Stomach smooth muscle (tissue), 2 donors: ENCODE results near the gene NR5A2.

ENCODE experiments used
- H3K27ac ChIP-seq: one replicate; pipeline ENCODE4 v1.7.0; 2013; ENCODE audit warnings: mild to moderate bottlenecking, low read length, inconsistent platforms
- H3K27me3 ChIP-seq, 2 donors: one replicate each; pipeline ENCODE4 v1.7.0; 2013; ENCODE audit warnings: low read length in 2 of 2; ENCODE audit not compliant: insufficient read depth in 2 of 2, control insufficient read depth in 1 of 2
- H3K36me3 ChIP-seq, 2 donors: one replicate each; pipeline ENCODE4 v1.7.0; 2013; ENCODE audit warnings: low read length in 2 of 2; ENCODE audit not compliant: control insufficient read depth in 2 of 2, insufficient read depth in 2 of 2
- H3K4me1 ChIP-seq: one replicate; pipeline ENCODE4 v1.7.0; 2013; ENCODE audit warnings: low read length; ENCODE audit not compliant: control insufficient read depth, insufficient read depth
- H3K4me3 ChIP-seq, 2 donors: one replicate each; pipeline ENCODE4 v1.7.0; 2013; ENCODE audit warnings: low read length in 2 of 2
- H3K9ac ChIP-seq, 2 donors: one replicate each; pipeline ENCODE4 v1.7.0; 2013; ENCODE audit warnings: low read length in 2 of 2, mild to moderate bottlenecking in 1 of 2
- H3K9me3 ChIP-seq, 2 donors: one replicate each; pipeline ENCODE4 v1.7.0; 2013; ENCODE audit warnings: low read length in 2 of 2; ENCODE audit not compliant: control insufficient read depth in 2 of 2
- donor health status: healthy.
- donor health status: Pancreatic carcinoma.

The NR5A2 gene

DNA sequence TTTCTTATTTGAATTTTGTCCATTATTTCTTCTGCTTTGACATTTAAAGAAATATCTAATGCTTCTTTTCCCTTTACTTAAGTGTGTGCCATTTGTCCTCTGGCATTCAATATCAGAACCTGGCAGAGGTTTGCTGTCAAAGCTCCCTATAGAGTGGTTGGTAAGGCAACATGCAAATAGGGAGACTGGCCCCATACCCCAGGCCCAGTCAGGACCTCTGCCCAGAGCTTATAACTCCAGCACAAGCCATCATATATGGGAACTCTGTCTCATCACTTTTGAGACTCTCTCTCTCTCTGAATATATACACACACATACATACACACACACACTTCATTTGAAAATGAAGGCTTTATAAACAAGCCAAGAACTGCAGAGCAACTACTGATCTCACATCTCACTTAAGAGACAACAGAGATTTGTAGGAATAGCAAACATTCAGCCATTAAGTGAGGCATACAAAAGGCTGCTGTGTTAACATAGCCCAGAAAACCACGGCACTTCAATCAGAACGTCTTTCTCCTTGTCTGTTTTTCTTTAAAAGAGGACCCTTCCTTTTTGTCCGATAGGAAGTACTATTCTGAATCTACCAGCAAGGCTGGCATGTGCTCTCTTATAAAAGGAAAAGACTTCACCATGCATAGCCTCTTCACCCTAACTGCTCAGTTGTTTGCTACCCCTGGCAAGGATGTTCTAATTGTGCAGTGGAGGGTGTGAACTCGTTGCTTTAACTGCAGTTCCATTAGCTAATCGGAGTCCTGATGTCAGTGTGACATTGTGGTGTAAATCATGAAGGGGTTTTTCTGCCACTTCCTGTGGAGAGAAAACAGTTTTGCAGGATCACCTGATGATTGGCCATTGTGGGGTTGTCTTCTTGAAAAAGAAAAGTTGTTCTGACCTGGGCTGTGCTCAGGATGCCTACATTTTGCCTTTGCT is 101.7 kb downstream of the NR5A2 start:
- H3K27ac ChIP-seq: no peak overlapping the region
- no peaks in the 10 kb centered on the region for H3K4me1 ChIP-seq
- no peaks in the 10 kb centered on the region for H3K36me3 ChIP-seq
- H3K4me3 ChIP-seq: no peak overlapping the region
- no peak overlapping the region for H3K9ac ChIP-seq
- H3K27me3 ChIP-seq: no peaks in the 10 kb centered on the region
- no peaks in the 10 kb centered on the region for H3K9me3 ChIP-seq

DNA sequence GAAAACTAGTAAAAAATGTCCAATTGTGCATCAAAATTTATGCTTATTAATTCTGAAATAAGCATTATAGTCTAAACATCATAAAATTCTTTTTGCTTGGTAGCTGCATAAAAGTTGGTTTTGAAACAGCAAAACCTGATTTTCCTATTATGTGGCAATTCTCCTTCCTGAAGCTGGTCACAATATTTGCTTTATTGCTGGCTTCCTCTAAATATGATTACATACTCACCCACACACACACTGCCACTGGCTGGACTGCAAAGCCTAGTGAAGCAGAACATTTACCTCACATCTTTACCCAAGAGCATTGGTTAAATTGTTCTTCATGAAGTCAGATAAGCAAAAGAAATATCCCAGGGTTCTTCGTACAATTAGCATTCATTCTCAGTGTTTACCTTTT is 103.0 kb downstream of the NR5A2 start:
- Histone ChIP-seq H3K9ac (no peak overlapping the region), H3K27ac (no peak overlapping the region), H3K4me1 (no peaks in the 10 kb centered on the region), H3K9me3 (no peaks in the 10 kb centered on the region), H3K27me3 (no peaks in the 10 kb centered on the region), H3K4me3 (no peak overlapping the region), H3K36me3 (no peaks in the 10 kb centered on the region)

DNA sequence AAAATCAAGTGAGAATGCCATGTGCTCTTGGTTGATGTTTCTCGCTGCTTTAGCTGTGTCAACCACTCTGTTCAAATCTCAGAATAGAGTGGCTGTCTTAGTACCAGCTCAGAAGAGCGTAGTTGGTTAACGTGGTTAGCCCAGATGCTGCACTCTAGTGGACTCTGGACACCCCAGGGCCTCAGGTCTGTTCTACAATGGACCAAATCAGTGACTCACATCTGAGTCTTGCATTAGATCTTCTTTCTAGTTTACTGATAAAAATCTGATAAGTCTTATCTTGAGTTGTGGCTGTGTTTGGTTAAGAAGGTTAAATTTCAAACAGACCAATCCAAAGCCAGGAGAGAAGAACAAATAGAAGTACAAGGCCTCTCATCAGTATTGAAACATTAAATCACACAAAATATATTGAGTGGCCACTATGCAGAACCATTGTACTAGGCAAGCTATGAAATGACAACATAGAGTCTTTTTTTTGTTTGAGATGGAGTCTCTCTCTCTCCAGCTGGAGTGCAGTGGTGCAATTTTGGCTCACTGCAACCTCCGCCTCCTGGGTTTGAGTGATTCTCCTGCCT is 104.1 kb downstream of the NR5A2 start:
- no peaks in the 10 kb centered on the region for H3K36me3 ChIP-seq
- no peaks in the 10 kb centered on the region for H3K27me3 ChIP-seq
- H3K9ac ChIP-seq: no peak overlapping the region

DNA sequence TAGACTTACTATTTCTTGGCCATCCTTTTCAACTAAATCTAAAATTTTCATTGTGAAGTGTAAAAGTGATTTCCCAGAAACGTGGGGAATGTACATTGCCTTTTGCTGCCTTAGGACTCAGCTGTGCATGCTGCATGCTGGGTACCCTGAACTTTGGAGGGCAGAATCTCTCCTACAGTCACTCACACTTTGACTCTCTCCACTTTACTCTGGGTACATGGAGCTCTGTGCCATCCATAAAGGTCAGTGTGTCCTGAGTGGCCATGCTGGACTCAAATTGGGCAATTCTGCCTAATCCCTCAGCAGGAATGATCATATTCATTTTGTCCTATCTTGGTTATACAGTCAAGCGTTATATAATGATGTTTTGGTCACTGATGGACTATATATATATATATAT is 105.6 kb downstream of the NR5A2 start:
- Histone ChIP-seq H3K4me3 (no peak overlapping the region), H3K27me3 (no peaks in the 10 kb centered on the region), H3K9ac (no peak overlapping the region), H3K9me3 (no peaks in the 10 kb centered on the region), H3K36me3 (no peaks in the 10 kb centered on the region), H3K4me1 (no peaks in the 10 kb centered on the region), H3K27ac (no peak overlapping the region)

More for the DNA sequence above, 104.1 kb downstream of the NR5A2 start:
- Histone ChIP-seq H3K27ac (no peak overlapping the region), H3K4me1 (no peaks in the 10 kb centered on the region), H3K9me3 (no peaks in the 10 kb centered on the region), H3K4me3 (no peak overlapping the region)

DNA sequence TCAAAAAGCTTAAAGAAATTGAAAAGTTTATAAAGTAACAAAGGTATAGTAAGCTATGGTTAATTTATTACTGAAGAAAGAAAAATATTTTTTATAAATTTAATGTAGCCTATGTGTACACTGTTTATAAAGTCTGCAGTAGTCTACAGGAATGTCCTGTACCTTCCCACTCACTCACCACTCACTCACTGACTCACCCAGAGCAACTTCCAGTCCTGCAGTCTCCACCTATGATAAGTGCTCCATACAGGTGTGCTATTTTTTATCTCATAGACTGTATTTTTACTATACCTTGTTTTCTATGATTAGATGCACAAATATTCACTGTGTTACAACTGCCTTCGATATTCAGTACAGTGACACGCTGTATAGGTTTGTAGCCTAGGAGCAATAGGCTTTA is 106.6 kb downstream of the NR5A2 start:
- Histone ChIP-seq H3K4me3 (no peak overlapping the region), H3K27ac (no peak overlapping the region), H3K27me3 (no peaks in the 10 kb centered on the region), H3K9ac (no peak overlapping the region), H3K36me3 (no peaks in the 10 kb centered on the region), H3K9me3 (no peaks in the 10 kb centered on the region), H3K4me1 (no peaks in the 10 kb centered on the region)

DNA sequence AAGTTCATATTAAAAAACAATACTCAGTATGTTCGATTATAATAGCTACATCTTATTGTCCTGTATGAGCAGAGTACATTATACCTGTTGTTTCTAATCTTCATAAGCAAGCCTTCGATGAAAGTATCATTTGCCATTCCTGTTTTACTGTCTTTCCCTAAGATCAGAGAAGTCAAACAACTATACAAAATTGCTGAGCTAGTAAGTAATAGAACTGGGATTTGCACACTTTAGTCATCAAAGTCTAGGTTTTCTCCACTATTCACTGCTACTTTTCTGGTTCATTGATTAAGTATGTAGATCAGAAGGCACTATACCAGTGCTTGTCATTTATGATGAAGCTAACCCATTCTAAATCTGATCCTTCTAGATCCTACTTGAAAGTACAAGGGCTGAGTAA is 108.9 kb downstream of the NR5A2 start:
- H3K4me1 ChIP-seq: no peaks in the 10 kb centered on the region
- no peaks in the 10 kb centered on the region for H3K9me3 ChIP-seq
- no peaks in the 10 kb centered on the region for H3K36me3 ChIP-seq
- no peaks in the 10 kb centered on the region for H3K27me3 ChIP-seq
- H3K27ac ChIP-seq: no peak overlapping the region
- H3K4me3 ChIP-seq: no peak overlapping the region
- H3K9ac ChIP-seq: no peak overlapping the region

DNA sequence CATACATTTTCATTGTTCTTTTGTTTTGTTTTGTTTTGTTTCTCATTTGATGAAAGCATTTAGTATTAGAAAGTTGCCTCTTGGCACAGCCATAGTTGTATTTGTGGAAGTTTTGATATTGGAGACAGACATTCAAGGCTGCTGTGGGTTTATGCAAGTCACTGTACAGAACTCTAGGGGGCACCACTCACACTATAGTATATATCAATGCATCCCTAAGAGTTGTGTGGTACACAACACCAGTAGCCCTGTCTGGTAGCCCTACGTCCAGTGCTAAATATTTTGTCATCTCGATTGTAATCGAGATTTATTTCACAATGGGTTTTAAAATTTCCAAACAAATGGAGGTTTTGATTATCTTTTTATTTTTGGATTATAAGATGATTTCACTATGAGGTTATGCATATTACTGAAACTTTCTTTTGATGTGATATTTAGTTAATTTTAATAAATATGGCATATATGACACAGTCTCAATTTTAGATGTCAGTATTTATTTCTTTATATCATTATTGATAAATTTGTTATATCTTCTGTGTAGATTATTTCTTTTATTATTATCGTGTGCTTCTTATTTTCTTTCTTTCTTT is 112.2 kb downstream of the NR5A2 start:
- Histone ChIP-seq H3K27me3 (no peaks in the 10 kb centered on the region), H3K27ac (no peak overlapping the region), H3K36me3 (no peaks in the 10 kb centered on the region), H3K9ac (no peak overlapping the region), H3K4me1 (no peaks in the 10 kb centered on the region), H3K4me3 (no peak overlapping the region), H3K9me3 (no peaks in the 10 kb centered on the region)

DNA sequence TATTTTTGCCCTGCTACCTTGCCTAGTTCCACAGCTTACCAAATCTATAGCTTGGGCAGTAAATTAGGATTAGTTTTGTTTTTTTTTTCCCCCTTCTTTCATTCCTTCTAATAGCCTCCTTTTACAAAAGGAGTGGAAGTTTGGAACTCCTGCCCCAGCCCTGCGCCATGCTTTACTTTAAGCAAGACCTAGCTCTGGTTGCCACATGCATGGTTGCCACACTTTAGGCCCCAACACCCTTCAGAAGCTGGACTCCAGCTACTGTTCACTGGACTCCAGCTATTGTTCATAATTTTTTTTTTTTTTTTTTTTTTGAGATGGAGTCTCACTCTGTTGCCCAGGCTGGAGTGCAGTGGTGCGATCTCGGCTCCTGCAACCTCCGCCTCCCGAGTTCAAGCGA is 115.8 kb downstream of the NR5A2 start:
- Histone ChIP-seq H3K36me3 (no peaks in the 10 kb centered on the region), H3K27me3 (no peaks in the 10 kb centered on the region), H3K9me3 (no peaks in the 10 kb centered on the region), H3K9ac (no peak overlapping the region), H3K27ac (no peak overlapping the region), H3K4me3 (no peak overlapping the region), H3K4me1 (no peaks in the 10 kb centered on the region)

DNA sequence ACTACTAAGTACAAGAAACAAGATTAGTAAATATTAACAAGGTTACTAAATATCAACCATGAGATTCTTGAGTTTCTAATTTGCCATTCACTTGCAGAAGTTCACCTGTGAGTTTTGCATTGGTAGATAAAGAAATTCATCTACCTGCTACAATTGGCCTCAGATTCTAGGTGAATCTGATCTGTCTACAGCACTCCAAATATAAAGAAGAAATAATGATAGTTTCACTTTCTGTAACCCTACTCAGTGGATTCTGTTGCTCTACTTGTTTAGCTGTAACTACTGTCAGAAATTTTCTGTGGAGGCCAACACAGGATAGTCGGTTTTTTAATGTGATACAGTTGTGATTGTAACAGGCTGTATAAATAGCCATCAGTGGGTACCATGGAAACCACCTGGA is 118.6 kb downstream of the NR5A2 start:
- Histone ChIP-seq H3K4me1 (no peaks in the 10 kb centered on the region), H3K27me3 (no peaks in the 10 kb centered on the region), H3K9me3 (no peaks in the 10 kb centered on the region), H3K27ac (no peak overlapping the region), H3K36me3 (no peaks in the 10 kb centered on the region), H3K4me3 (no peak overlapping the region), H3K9ac (no peak overlapping the region)

DNA sequence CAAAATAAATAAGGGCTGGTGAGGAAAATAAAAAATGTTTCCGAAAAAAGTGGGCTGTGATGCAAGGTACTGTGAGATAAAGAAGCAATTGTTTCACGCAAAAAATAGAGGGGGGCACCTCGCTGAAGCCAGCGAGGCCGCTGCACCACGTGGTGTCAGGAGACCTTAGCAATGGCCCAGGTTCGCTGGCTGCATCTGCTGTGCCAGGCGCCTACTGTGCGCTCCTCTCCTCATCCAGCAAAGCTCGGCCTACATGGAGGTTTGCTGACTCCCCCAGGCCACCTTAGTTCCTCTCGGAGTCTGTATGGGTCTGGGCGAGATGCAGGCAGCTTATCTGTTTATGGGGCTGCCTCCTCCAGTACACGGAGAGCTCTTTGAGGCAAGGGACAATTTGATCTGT is 119.6 kb downstream of the NR5A2 start:
- Histone ChIP-seq H3K4me3 (no peak overlapping the region), H3K27me3 (no peaks in the 10 kb centered on the region), H3K9me3 (no peaks in the 10 kb centered on the region), H3K36me3 (no peaks in the 10 kb centered on the region), H3K4me1 (no peaks in the 10 kb centered on the region), H3K9ac (no peak overlapping the region), H3K27ac (no peak overlapping the region)

DNA sequence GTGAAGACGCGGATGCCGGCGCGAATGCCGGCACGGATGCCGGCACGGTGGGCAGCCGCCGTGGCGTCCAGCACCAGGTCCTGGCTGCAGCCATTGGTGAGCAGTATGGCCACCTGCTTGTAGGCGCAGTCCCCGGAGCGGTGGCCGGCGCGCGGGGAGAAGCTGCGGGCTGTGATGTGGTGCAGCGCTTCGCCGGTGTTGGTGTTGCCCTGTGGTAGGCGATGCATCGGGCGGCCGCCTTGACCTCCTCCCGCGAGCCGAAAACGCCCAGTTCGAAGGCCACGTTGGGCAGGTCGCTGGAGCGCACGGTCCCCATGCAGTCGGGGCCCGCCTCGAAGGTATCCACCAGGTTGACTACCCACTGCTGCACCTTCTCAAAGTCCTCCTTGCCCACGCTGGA is 120.2 kb downstream of the NR5A2 start:
- Histone ChIP-seq H3K36me3 (no peaks in the 10 kb centered on the region), H3K27me3 (no peaks in the 10 kb centered on the region), H3K4me1 (no peaks in the 10 kb centered on the region), H3K27ac (no peak overlapping the region), H3K9me3 (no peaks in the 10 kb centered on the region), H3K9ac (no peak overlapping the region), H3K4me3 (no peak overlapping the region)
